GM12891 (cell line): ENCODE results near the gene BABAM2.

ENCODE experiments used
- POLR2A ChIP-seq: IDR thresholded peaks from 2 replicates; pipeline ENCODE4 v1.6.1; 2011; ENCODE audit warnings: low read depth, low read length, control low read depth
- POLR2AphosphoS5 ChIP-seq: IDR thresholded peaks from 2 replicates; pipeline ENCODE4 v1.6.1; 2011; ENCODE audit warnings: low read depth, low read length, control low read depth
- SPI1 ChIP-seq: IDR thresholded peaks from 2 replicates; pipeline ENCODE4 v1.6.1; 2011; ENCODE audit warnings: low read depth, low read length, control low read depth
- TAF1 ChIP-seq: IDR thresholded peaks from 2 replicates; pipeline ENCODE4 v1.6.1; 2011; ENCODE audit warnings: low read depth, low read length, control low read depth

DNA sequence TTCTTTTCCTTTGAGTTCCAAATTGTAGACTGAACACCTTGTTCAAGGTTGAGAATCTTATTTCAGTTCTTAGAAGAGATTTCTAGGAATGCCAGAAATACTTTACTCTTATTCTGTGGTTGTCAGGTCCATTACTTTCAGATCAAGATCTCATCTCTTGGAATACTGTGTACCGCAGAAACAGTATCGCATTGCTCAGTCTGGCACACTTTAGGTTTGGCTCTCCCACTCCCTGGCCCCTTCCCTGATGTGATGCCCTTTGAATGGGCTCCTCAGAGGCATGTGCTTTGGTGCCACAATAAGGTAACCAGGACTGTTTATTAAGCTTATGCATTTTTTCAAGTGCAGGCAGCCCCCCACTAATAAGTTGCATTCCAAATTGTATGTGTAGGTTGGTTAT lies 257.5 kb downstream of the BABAM2 start:
- TF ChIP-seq POLR2A = no peak
- TF ChIP-seq POLR2AphosphoS5 = no peak
- TF ChIP-seq TAF1 = no peak
- no peak for TF ChIP-seq SPI1
